ENCODE data around the gene DGKQ. TPM values are rescaled to one million over a fixed set of nuclear protein-coding genes. Genes with fewer than 3 reads are reported as not detected.

DGKQ gene
- total RNA-seq, 2 donors from 2014 or later, result 18.6 to 24.0 TPM

Other genes starting within 250 kb of the DGKQ start
- gene CPLX1, start 147.4 kb downstream of the DGKQ start, total RNA-seq, result 1 to 10 TPM in 1 of 2 donors, under 1 TPM in 1; 0.85 to 1.2 TPM
- 100 to 1,000 TPM; 111 to 170 TPM for gene GAK, start 41.3 kb downstream of the DGKQ start, total RNA-seq
- 10 to 100 TPM; 26.5 to 39.5 TPM for gene TMEM175, start 41.1 kb downstream of the DGKQ start, total RNA-seq
- 10 to 100 TPM; 23.4 to 31.9 TPM for gene IDUA, start 13.5 kb upstream of the DGKQ start, total RNA-seq
- not detected for gene SLC26A1, start 19.8 kb upstream of the DGKQ start, total RNA-seq
- gene FGFRL1, start 38.1 kb upstream of the DGKQ start, total RNA-seq, result 10 to 100 TPM; 61.1 to 84.0 TPM
- gene RNF212, start 140.0 kb upstream of the DGKQ start, total RNA-seq, result 1 to 10 TPM; 1.2 to 2.4 TPM
- gene SPON2, start 199.0 kb upstream of the DGKQ start, total RNA-seq, result 10 to 100 TPM; 15.2 to 18.4 TPM